ENCODE data around the gene PHLPP1.

PHLPP1 gene

DNA sequence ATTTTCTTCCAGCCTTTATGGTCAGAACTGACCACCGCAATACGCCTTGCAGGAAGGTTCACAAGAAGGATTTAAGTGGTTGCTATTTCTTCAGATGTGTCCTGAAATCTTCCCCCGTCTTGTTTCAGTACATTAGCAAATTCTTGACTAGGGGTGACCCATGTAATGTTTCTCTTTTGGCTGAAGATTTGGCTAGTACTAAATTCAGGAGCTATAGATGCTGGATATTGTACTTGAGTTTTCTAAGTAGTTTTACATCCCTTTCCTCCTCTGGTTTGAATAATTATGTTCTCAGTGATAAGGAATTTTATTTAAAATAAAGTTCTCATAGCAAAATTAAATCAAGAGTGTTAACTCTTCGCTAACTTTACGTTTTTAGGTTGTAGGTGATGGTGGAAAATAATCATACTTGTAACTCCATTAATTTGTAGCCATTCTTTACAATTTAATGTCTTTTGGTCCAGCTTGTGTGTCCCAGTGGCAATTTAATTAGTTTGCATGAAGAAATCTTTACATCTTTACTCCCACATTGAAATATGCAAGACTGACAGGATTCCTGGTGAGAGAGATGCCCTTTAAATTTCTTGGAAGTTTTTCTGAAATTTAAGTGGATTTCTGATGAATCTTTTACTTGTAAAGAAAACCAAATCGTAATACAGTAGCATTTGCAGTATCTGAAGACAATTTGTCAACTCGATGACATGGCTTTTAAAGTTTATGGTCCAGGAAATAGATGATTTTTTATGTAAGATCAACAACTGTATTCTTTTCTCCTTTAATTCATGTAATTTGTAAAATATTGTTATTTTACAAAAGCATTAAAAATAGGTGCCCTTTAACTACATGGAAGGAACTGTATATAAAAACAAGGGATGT, 2.8 kb downstream of the PHLPP1 start:
- H3K4me3 ChIP-seq (ENCODE audit: control insufficient read depth, low read depth, low read length) = peak overlapping the region; percentile 72
- DNase-seq (ENCODE audit: low read depth) = peak; percentile 39
- no peak for TF ChIP-seq CTCF (conservative IDR thresholded peaks at IDR 0.05; ENCODE audit: control insufficient read depth, insufficient read depth, low read depth, low read length)

- H3K4me3 ChIP-seq (ENCODE audit: control insufficient read depth, low read depth, low read length) = no peak overlapping the region
- no peak for DNase-seq (ENCODE audit: low read depth)
- no peak for TF ChIP-seq CTCF (conservative IDR thresholded peaks at IDR 0.05; ENCODE audit: control insufficient read depth, insufficient read depth, low read depth, low read length)
Observed at GRCh38 chr18:62720048-62720447, 4.7 kb downstream of the PHLPP1 start.

DNA sequence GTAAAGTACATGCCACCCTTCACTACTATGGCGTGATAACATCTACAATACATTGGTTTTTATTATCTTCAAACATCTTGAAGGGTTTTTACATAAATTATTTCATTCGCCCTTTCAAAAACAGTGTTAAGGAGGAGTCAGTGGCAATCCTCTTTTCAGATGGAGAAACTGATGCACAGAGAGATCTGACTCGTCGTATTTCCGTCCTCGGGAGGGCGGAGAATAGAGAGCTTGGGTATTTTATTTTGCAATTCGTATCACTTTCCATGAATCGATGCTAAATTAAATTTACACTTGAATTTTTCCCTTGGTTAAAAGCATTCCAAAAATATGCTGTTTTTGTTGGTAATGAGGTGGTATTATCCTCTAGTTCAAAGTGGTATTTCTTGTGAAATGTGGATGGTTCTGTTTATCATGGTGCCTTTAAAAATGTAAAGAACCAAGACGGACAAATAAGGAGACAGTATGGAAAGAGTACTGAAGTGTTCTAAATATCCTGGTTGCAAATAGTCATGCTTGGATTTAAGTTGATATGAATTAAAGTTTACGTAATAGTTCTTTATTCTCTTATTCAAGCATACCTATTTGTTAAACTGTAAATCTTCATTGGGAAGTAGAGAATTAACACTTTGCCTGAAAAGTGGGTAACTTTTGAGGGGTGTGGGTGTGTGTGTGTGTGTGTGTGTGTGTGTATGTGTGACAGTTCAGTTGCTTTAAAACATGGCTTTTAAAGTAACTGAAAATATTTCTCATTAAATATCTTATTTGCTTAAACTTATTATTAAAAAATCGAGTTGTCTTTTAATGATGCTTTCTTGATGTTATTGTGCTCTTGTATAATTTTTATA, 5.6 kb downstream of the PHLPP1 start:
- no peak for DNase-seq (ENCODE audit: low read depth)
- no peak overlapping the region for H3K4me3 ChIP-seq (ENCODE audit: control insufficient read depth, low read depth, low read length)

GRCh38 chr18:62721839-62722795, 6.8 kb downstream of the PHLPP1 start:
- H3K4me3 ChIP-seq (ENCODE audit: control insufficient read depth, low read depth, low read length) = no peak overlapping the region

More for the DNA sequence above, 5.6 kb downstream of the PHLPP1 start:
- TF ChIP-seq CTCF (conservative IDR thresholded peaks at IDR 0.05; ENCODE audit: control insufficient read depth, insufficient read depth, low read depth, low read length) = no peak

DNA sequence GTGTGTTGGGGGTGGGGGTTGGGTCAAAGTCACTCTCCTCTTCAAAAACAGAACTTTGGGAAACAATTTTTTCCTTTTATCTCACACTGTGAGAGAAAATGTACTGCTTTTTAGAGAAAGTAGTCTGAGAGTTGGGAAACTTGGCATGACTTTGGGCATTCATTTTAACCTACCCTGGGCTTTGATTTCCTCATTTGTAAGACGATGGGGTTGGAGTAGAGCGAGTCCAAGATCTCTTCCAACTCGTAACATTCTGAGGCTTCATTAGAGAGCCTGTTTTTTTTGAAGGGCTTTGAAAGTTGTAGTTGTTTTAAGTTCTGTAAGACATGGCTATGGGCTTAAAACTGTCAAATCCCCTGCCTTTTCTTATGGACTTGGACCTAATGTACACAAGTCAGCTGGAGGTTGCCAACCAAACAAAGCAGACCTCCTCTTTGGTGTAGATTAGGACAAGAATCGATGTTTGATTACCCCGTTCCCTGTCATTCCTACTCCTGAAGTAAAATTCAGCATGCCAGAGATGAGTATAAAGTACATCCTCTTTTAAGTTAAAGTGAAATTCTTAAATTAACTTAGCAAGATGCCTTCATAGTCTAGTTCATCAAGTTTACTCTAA, 8.4 kb downstream of the PHLPP1 start:
- no peak overlapping the region for H3K4me3 ChIP-seq (ENCODE audit: control insufficient read depth, low read depth, low read length)
- no peak for TF ChIP-seq CTCF (conservative IDR thresholded peaks at IDR 0.05; ENCODE audit: control insufficient read depth, insufficient read depth, low read depth, low read length)
- DNase-seq (ENCODE audit: low read depth) = no peak

More at GRCh38 chr18:62721839-62722795, 6.8 kb downstream of the PHLPP1 start:
- DNase-seq (ENCODE audit: low read depth) = no peak
- TF ChIP-seq CTCF (conservative IDR thresholded peaks at IDR 0.05; ENCODE audit: control insufficient read depth, insufficient read depth, low read depth, low read length) = no peak

Data from fibroblast of mammary gland (primary cell).